AG04449 (cell line): ENCODE results near the gene PIEZO2.

Experiments
- CTCF ChIA-PET: fragments of 350-600 bp; formaldehyde crosslinking; extraction: SDS; loops from one replicate; lab custom pipeline; 2021; ENCODE audit warnings: antibody characterized with exemption; lab: Yijun Ruan, JAX
- POLR2A ChIA-PET: fragments of 400-600, 350-600 bp; formaldehyde crosslinking; extraction: SDS; loops from one replicate; lab custom pipeline; 2020; ENCODE audit warnings: antibody characterized with exemption, inconsistent platforms; lab: Yijun Ruan, JAX
- DNase-seq: peaks from one replicate; pipeline ENCODE4 v3.0.0-alpha.2; 2010; ENCODE audit warnings: low read depth, low spot score
- H3K4me3 ChIP-seq: 2 replicates; pipeline ENCODE4 v1.5.1; 2011; ENCODE audit warnings: low read depth, mild to moderate bottlenecking, control low read depth, low read length
- TF ChIP-seq, protein P1 (sequence below): IDR thresholded peaks from one replicate; pipeline ENCODE4 v1.5.1; 2011; ENCODE audit warnings: mild to moderate bottlenecking, moderate library complexity, low read length, control low read depth, inconsistent platforms; ENCODE audit not compliant: insufficient read depth; ENCODE audit errors: missing control alignments

PIEZO2 gene

DNA sequence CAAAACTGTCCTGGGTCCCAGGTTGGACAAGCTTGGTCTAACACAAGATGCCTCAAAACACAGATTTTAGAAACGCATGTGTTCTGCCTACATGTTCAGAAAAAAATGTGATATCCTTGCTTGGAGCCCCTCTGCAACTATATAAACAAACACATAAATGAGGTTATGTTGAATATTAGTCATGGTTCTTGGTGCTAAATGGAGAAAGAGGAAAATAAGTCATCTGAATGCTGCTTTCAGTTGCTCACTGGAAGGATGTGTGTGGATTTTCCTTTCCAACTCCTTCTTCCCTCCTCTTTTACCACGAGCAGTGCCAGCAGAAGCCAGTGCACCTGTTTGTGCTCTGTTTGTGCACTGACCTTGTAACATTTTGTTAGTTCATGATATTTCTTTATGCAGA lies 85.3 kb downstream of the PIEZO2 start:
- TF ChIP-seq, protein P1, sequence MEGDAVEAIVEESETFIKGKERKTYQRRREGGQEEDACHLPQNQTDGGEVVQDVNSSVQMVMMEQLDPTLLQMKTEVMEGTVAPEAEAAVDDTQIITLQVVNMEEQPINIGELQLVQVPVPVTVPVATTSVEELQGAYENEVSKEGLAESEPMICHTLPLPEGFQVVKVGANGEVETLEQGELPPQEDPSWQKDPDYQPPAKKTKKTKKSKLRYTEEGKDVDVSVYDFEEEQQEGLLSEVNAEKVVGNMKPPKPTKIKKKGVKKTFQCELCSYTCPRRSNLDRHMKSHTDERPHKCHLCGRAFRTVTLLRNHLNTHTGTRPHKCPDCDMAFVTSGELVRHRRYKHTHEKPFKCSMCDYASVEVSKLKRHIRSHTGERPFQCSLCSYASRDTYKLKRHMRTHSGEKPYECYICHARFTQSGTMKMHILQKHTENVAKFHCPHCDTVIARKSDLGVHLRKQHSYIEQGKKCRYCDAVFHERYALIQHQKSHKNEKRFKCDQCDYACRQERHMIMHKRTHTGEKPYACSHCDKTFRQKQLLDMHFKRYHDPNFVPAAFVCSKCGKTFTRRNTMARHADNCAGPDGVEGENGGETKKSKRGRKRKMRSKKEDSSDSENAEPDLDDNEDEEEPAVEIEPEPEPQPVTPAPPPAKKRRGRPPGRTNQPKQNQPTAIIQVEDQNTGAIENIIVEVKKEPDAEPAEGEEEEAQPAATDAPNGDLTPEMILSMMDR: no peak
- H3K4me3 ChIP-seq: no peak overlapping the region
- DNase-seq: no peak
- POLR2A ChIA-PET: no interaction called here
- CTCF ChIA-PET: no interaction called here

DNA sequence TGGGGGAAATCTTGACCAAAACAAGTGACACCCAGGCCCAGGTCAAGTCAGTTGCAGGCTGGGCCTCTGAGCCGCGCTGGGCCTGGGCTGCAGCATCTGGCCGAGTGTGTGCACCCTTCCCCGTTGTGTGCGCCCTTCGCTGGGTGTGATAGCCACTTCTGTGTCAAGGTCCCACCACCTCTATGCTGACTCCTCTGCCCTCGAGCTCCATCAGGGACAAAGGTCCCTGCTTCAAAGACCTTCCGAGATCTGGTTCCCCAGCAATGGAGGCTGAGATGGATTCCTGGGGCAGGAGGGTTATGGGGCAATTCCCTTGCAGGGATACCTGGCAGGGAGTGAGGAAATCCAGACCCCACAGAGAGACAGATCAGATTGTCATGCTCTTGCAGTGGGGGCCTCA lies 93.6 kb downstream of the PIEZO2 start:
- H3K4me3 ChIP-seq: no peak overlapping the region
- TF ChIP-seq, protein P1: no peak
- DNase-seq: no peak
- CTCF ChIA-PET: no interaction called here
- POLR2A ChIA-PET: no interaction called here

DNA sequence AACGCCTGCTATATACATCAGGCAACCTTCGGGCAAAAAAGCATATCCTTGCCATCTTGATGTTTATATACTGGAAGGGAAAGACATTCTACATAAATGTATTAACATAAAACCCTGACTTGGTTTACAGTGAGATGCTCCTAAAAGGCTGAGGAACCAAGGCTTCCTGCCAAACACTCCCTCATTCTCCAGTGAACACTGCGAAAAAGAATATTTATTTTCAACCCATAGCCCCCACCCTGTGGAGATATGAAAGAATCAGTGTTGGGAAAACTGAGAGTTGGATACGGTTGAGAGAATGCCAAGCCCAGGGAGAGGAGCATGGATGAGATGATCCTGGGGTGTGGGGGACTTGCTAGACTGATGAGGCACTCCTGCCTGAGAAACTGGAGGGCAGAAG lies 94.9 kb downstream of the PIEZO2 start:
- TF ChIP-seq, protein P1: no peak
- ChIA-PET POLR2A (no interaction called here), CTCF (no interaction called here)
- no peak for DNase-seq
- no peak overlapping the region for H3K4me3 ChIP-seq

DNA sequence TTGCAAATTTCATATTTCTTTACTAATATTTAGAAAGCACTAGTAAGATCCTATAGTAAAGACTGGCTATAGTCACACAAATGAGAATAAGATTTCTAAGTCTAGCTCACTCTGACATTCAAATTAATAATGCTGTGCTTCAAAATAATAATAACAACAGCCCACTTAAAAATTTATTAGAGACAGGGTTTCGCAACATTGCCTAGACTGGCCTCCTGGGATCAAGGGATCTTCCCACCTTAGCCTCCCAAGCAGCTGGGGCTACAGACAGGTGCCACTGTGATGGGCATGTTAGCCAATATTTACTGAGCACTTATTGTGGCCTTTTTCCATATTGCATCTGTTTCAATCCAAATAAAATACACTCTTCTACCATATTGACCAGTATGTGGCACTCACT lies 96.1 kb downstream of the PIEZO2 start:
- CTCF ChIA-PET: no interaction called here
- H3K4me3 ChIP-seq: no peak overlapping the region
- no peak for DNase-seq
- POLR2A ChIA-PET: no interaction called here
- TF ChIP-seq, protein P1: no peak

- TF ChIP-seq, protein P1: no peak
- ChIA-PET CTCF (no interaction called here), POLR2A (no interaction called here)
- DNase-seq: no peak
- H3K4me3 ChIP-seq: no peak overlapping the region
Measured at GRCh38 chr18:11052800-11053199, 96.6 kb downstream of the PIEZO2 start.

DNA sequence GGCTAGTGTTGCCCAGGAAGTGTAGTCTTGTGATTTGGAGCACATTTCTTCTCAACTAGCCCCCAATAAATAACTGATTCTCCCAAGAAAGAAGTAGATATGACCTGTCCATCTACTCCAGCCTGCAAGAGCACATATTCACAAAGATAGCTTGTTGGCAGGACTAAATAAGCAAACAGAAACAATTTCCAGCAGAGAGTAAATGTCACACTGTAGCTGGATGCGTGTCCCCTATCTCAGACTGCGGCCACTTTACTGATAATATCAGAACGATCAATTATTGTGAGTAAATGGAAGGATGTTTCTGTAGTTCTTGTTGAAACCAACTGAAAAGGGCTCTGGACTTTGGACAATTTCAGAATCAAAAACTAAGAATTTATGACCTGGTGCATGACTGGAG lies 97.9 kb downstream of the PIEZO2 start:
- no peak for DNase-seq
- H3K4me3 ChIP-seq: no peak overlapping the region
- ChIA-PET CTCF (interaction anchor here (0.8 to 0.9 kb wide), 2 partner anchors 103 to 502 kb away, joined by 3 read pairs; no protein-coding TSS in a partner anchor), POLR2A (no interaction called here)
- TF ChIP-seq, protein P1: no peak
